MM.1S (cell line): ENCODE measurements around the gene ATN1.

Experiments used
- CTCF ChIP-seq: fragments of 300-600 bp; sonication (generic); IDR thresholded peaks from 2 replicates; pipeline ENCODE4 v1.5.1; 2016; ENCODE audit warnings: antibody characterized with exemption, low read length, mixed read lengths
- EZH2 ChIP-seq: fragments of 300-600 bp; sonication (generic); optimal IDR thresholded peaks from 2 replicates; pipeline ENCODE3; 2017; ENCODE audit warnings: low read depth, mild to moderate bottlenecking, antibody characterized with exemption, low read length, mixed read lengths
- EZH2phosphoT487 ChIP-seq: fragments of 300-600 bp; sonication (generic); IDR thresholded peaks from 2 replicates; pipeline ENCODE4 v1.6.1; 2018; ENCODE audit warnings: antibody characterized with exemption, low read length

GRCh38 chr12:6941782-6942181 lies 14.0 kb downstream of the ATN1 start:
- no peak for TF ChIP-seq CTCF
- no peak for TF ChIP-seq EZH2phosphoT487
- no peak for TF ChIP-seq EZH2
